GM21737 (cell line): ENCODE results near the gene NCKIPSD.

Source experiments
- ATAC-seq: cut with Tn5 transposase; IDR thresholded peaks from one replicate; pipeline ENCODE4 v1.9.1; 2021; ENCODE audit warnings: mild to moderate bottlenecking, moderate library complexity; ENCODE audit not compliant: unreplicated experiment

Gene NCKIPSD

DNA sequence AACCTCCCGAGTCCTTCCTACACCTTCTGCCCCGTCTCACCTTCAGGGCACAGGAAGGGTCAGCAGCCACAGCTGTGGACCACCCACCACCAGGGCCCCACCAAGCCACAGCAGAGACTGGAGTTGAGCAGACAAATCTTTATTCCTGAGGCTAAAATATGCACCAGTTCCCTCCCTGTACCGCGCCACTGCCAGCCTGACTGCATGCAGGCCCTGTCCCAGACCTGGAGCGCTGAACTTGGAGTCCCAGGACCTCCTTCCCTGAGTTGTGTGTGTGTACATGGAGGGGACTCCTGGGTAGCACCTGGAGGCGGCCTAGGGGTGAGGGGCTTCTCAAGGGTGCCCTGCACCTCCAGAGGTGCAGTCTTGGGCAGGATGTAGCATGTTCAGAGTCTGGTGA, 60.1 kb downstream of the NCKIPSD start:
- no peak for ATAC-seq

DNA sequence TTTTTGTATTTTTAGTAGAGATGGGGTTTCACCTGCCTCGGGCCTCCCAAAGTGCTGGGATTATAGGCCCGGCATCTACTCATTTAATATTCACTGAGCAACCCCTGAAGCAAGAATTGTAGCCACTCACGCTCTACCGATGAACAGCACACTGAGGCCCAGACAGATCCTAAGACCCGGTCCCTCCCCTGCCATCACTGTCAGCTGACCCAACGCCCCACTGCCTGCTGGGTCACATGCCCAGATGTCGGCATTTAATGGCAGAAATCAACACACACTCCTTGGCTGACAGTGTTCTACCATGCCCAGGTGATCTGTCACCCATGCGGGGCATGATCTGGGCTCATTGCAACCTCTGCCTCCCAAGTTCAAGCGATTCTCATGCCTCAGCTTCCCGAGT, 60.9 kb downstream of the NCKIPSD start:
- no peak for ATAC-seq

GRCh38 chr3:48623851-48624547, 61.7 kb downstream of the NCKIPSD start:
- ATAC-seq = no peak
